Thyroid gland (tissue), 4 donors: Measurements from ENCODE around the gene SGK1. TPM values are rescaled to one million over a fixed set of nuclear protein-coding genes. Genes with fewer than 3 reads are reported as not detected.

ENCODE experiments used
- DNase-seq, 2 donors: peaks; one replicate each; pipeline ENCODE4 v3.0.0-alpha.2; 2019
- H3K27ac ChIP-seq, 3 donors: fragments of 200-600 bp; sonication (generic); 1 replicate in 2 of 3; 2 replicates in 1 of 3; pipeline ENCODE4 v1.5.1; 2016 to 2019; ENCODE audit warnings: mild to moderate bottlenecking in 1 of 3, moderate library complexity in 1 of 3
- H3K27me3 ChIP-seq: fragments of 200-600 bp; sonication (generic); one replicate; pipeline ENCODE4 v1.5.1; 2019
- H3K36me3 ChIP-seq, 2 donors: fragments of 200-600 bp; sonication (generic); one replicate each; pipeline ENCODE4 v1.5.1; 2016 to 2019
- H3K4me1 ChIP-seq, 2 donors: fragments of 200-600 bp; sonication (generic); one replicate each; pipeline ENCODE4 v1.5.1; 2017 to 2019
- H3K4me3 ChIP-seq, 3 donors: fragments of 200-600 bp; sonication (generic); replicated peaks in 1 of 3; 1 replicate in 2 of 3; 2 replicates in 1 of 3; pipeline ENCODE4 v1.5.1; 2016; ENCODE audit warnings: mild to moderate bottlenecking in 1 of 3
- H3K9me3 ChIP-seq: fragments of 200-600 bp; sonication (generic); one replicate; pipeline ENCODE4 v1.5.1; 2017
- POLR2A ChIP-seq, 2 donors: fragments of 450-650 bp; IDR thresholded peaks; one replicate each; pipeline ENCODE4 v1.6.1; 2017; ENCODE audit warnings: antibody characterized with exemption in 2 of 2, mild to moderate bottlenecking in 2 of 2, moderate library complexity in 1 of 2
- WGBS, 2 donors: methylation state at CpG; one replicate each; pipeline ENCODE4 v1.1.5; 2017; 5-methylcytosine and 5-hydroxymethylcytosine counted together
- intact Hi-C: fragments of 100-400 bp; cut with DNase I; formaldehyde crosslinking; loops from one replicate; pipeline ENCODE4 v1.15.1; 2023
- total RNA-seq, 4 donors: library from RNA; depleted of rRNA; stranded (reverse); fragments of >200 nt; gene quantifications; one replicate each; pipeline ENCODE4 v1.2.3, GENCODE V29; 2016
- TF ChIP-seq, protein P1 (sequence below), 6 experiments: fragments of 200-600 bp in 3 of 6; fragments of 450-650 bp in 3 of 6; sonication (generic) in 3 of 6; IDR thresholded peaks; one replicate each; pipeline ENCODE4 v1.5.1; 2016 to 2019; ENCODE audit warnings: antibody characterized with exemption in 6 of 6, mild to moderate bottlenecking in 2 of 6, inconsistent platforms in 1 of 6, moderate library complexity in 1 of 6

SGK1 gene
- total RNA-seq, 4 donors from 2014 or later, result 151 to 361 (median 194) TPM

- intact Hi-C loops, result no loop called here
- Histone ChIP-seq H3K36me3 (peaks cover 41% of the 10 kb centered on the region in 2 donors), H3K4me1 (peaks cover 17 to 18% of the 10 kb centered on the region in 2 donors), H3K27me3 (no peaks in the 10 kb centered on the region), H3K27ac (no peak overlapping the region), H3K4me3 (no peak overlapping the region), H3K9me3 (no peaks in the 10 kb centered on the region)
- DNase-seq, result no peak
- 84 to 86% methylated on average over 7 of the region's 7 CpGs for WGBS, 2 donors
- no peak for TF ChIP-seq POLR2A (IDR thresholded peaks at IDR 0.05)
- TF ChIP-seq, protein P1, sequence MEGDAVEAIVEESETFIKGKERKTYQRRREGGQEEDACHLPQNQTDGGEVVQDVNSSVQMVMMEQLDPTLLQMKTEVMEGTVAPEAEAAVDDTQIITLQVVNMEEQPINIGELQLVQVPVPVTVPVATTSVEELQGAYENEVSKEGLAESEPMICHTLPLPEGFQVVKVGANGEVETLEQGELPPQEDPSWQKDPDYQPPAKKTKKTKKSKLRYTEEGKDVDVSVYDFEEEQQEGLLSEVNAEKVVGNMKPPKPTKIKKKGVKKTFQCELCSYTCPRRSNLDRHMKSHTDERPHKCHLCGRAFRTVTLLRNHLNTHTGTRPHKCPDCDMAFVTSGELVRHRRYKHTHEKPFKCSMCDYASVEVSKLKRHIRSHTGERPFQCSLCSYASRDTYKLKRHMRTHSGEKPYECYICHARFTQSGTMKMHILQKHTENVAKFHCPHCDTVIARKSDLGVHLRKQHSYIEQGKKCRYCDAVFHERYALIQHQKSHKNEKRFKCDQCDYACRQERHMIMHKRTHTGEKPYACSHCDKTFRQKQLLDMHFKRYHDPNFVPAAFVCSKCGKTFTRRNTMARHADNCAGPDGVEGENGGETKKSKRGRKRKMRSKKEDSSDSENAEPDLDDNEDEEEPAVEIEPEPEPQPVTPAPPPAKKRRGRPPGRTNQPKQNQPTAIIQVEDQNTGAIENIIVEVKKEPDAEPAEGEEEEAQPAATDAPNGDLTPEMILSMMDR (IDR thresholded peaks at IDR 0.05), result no peak
These were observed 151.2 kb downstream of the SGK1 start for GRCh38 chr6:134166511-134167261.

- H3K9me3 ChIP-seq, result no peaks in the 10 kb centered on the region
- WGBS, 2 donors, result 86 to 90% methylated on average over 5 of the region's 5 CpGs
- H3K4me1 ChIP-seq, result peaks cover 8 to 9% of the 10 kb centered on the region in 2 donors
- intact Hi-C loops, result no loop called here
- peaks cover 30 to 31% of the 10 kb centered on the region in 2 donors for H3K36me3 ChIP-seq
- no peak overlapping the region for H3K4me3 ChIP-seq
- no peaks in the 10 kb centered on the region for H3K27me3 ChIP-seq
- TF ChIP-seq POLR2A (IDR thresholded peaks at IDR 0.05), result no peak
- TF ChIP-seq, protein P1 (IDR thresholded peaks at IDR 0.05), result no peak
- no peak overlapping the region for H3K27ac ChIP-seq
- DNase-seq, result no peak
These were observed 152.2 kb downstream of the SGK1 start for GRCh38 chr6:134165561-134166201.

DNA sequence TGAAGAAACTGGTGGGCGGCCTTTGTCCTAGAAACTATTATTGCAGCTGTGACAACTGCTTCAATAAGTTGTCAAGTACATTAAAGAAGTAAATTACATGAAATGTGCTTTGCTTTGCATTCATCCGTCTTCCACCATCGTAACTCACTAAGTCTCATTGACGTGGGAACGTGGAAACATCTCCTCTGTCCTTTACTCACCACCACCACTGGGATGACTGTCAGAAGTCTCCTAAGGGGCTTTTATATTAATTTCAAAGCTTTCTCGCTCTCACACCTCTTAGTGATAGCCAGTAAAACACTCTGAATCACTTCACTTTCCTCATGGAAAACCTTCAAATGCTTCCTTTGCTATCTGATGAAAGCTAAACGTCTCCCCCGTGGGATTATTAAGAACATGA is 153.6 kb downstream of the SGK1 start:
- H3K36me3 ChIP-seq, result peaks cover 17 to 18% of the 10 kb centered on the region in 2 donors
- 85 to 86% methylated on average over 8 of the region's 8 CpGs for WGBS, 2 donors
- no peaks in the 10 kb centered on the region for H3K27me3 ChIP-seq
- no peaks in the 10 kb centered on the region for H3K9me3 ChIP-seq
- no peak overlapping the region for H3K4me3 ChIP-seq
- no peaks in the 10 kb centered on the region for H3K4me1 ChIP-seq
- DNase-seq, result no peak
- no peak overlapping the region for H3K27ac ChIP-seq
- TF ChIP-seq POLR2A (IDR thresholded peaks at IDR 0.05), result no peak
- TF ChIP-seq, protein P1 (IDR thresholded peaks at IDR 0.05), result no peak
- intact Hi-C loops, result no loop called here

DNA sequence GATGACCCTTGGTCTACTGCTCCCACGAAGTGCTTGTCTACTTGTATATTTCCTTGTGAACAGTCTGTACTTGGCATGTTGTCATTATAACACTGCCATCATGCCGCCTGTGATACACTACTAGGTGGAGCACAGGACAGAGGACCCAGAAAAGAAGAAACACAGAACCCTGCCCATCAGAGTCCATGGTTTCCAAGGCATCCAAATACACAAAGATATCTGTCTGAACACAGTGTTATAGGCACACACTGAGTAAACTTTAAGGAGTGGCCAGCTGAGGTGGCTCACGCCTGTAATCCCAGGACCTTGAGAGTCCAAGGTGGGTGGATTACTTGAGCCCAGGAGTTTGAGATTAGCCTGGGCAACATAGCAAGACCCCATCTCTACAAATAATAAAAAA is 155.0 kb downstream of the SGK1 start:
- Histone ChIP-seq H3K4me3 (no peak overlapping the region), H3K36me3 (peaks cover 4 to 5% of the 10 kb centered on the region in 2 donors), H3K27me3 (no peaks in the 10 kb centered on the region), H3K27ac (no peak overlapping the region), H3K4me1 (no peaks in the 10 kb centered on the region), H3K9me3 (no peaks in the 10 kb centered on the region)
- intact Hi-C loops, result no loop called here
- TF ChIP-seq, protein P1 (IDR thresholded peaks at IDR 0.05), result no peak
- no peak for TF ChIP-seq POLR2A (IDR thresholded peaks at IDR 0.05)
- no peak for DNase-seq
- 85 to 87% methylated on average over 3 of the region's 3 CpGs for WGBS, 2 donors

GRCh38 chr6:134161041-134161440 is 156.9 kb downstream of the SGK1 start:
- Histone ChIP-seq H3K4me1 (no peaks in the 10 kb centered on the region), H3K36me3 (no peaks in the 10 kb centered on the region), H3K27ac (no peak overlapping the region), H3K27me3 (no peaks in the 10 kb centered on the region), H3K9me3 (no peaks in the 10 kb centered on the region), H3K4me3 (no peak overlapping the region)
- no peak for TF ChIP-seq POLR2A (IDR thresholded peaks at IDR 0.05)
- TF ChIP-seq, protein P1 (IDR thresholded peaks at IDR 0.05), result no peak
- no peak for DNase-seq
- intact Hi-C loops, result no loop called here
- WGBS, 2 donors, result 46 to 62% methylated on average over 1 of the region's 1 CpG
